B cell (primary cell): ENCODE results near the gene MFN2.

Experiments used
- EZH2 ChIP-seq: IDR thresholded peaks from 2 replicates; pipeline ENCODE4 v1.6.1; 2012; ENCODE audit warnings: borderline replicate concordance, low read depth, mild to moderate bottlenecking, moderate library complexity, low read length; ENCODE audit not compliant: insufficient read depth, poor library complexity, severe bottlenecking
- TF ChIP-seq, protein P1 (sequence below): fragments of 200-600 bp; IDR thresholded peaks from one replicate; pipeline ENCODE4 v1.8.0; 2022; ENCODE audit warnings: antibody characterized with exemption, mild to moderate bottlenecking

GRCh38 chr1:11964656-11965055 lies 15.6 kb upstream of the MFN2 start:
- TF ChIP-seq, protein P1, sequence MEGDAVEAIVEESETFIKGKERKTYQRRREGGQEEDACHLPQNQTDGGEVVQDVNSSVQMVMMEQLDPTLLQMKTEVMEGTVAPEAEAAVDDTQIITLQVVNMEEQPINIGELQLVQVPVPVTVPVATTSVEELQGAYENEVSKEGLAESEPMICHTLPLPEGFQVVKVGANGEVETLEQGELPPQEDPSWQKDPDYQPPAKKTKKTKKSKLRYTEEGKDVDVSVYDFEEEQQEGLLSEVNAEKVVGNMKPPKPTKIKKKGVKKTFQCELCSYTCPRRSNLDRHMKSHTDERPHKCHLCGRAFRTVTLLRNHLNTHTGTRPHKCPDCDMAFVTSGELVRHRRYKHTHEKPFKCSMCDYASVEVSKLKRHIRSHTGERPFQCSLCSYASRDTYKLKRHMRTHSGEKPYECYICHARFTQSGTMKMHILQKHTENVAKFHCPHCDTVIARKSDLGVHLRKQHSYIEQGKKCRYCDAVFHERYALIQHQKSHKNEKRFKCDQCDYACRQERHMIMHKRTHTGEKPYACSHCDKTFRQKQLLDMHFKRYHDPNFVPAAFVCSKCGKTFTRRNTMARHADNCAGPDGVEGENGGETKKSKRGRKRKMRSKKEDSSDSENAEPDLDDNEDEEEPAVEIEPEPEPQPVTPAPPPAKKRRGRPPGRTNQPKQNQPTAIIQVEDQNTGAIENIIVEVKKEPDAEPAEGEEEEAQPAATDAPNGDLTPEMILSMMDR = no peak
- no peak for TF ChIP-seq EZH2
